ENCODE measurements around the gene SARM1. TPM values are rescaled to one million over a fixed set of nuclear protein-coding genes. Genes with fewer than 3 reads are reported as not detected.

Gene SARM1
- total RNA-seq, 1 donor, result 16.4 TPM

- no peak overlapping the region for H3K4me3 ChIP-seq (ENCODE audit: low read depth, low read length)
- no peak for DNase-seq (ENCODE audit: low read depth)
- no peak for TF ChIP-seq CTCF (IDR thresholded peaks at IDR 0.05; ENCODE audit: insufficient read depth, low read depth, low read length)
Measured at GRCh38 chr17:28345419-28346198, 25.9 kb upstream of the SARM1 start.

- TF ChIP-seq CTCF (IDR thresholded peaks at IDR 0.05; ENCODE audit: insufficient read depth, low read depth, low read length), result no peak
- peak; percentile 42 for DNase-seq (ENCODE audit: low read depth)
- no peak overlapping the region for H3K4me3 ChIP-seq (ENCODE audit: low read depth, low read length)
Measured at GRCh38 chr17:28346199-28346580, 25.3 kb upstream of the SARM1 start.

- H3K4me3 ChIP-seq (ENCODE audit: low read depth, low read length), result no peak overlapping the region
- peak; percentile 89 for DNase-seq (ENCODE audit: low read depth)
- peak; percentile 63 for TF ChIP-seq CTCF (IDR thresholded peaks at IDR 0.05; ENCODE audit: insufficient read depth, low read depth, low read length)
Measured at GRCh38 chr17:28346746-28347246, 24.7 kb upstream of the SARM1 start.

GRCh38 chr17:28347261-28347891 lies 24.1 kb upstream of the SARM1 start:
- H3K4me3 ChIP-seq (ENCODE audit: low read depth, low read length), result no peak overlapping the region
- no peak for DNase-seq (ENCODE audit: low read depth)
- TF ChIP-seq CTCF (IDR thresholded peaks at IDR 0.05; ENCODE audit: insufficient read depth, low read depth, low read length), result no peak

GRCh38 chr17:28348979-28349378 lies 22.5 kb upstream of the SARM1 start:
- no peak for DNase-seq (ENCODE audit: low read depth)
- no peak overlapping the region for H3K4me3 ChIP-seq (ENCODE audit: low read depth, low read length)
- no peak for TF ChIP-seq CTCF (IDR thresholded peaks at IDR 0.05; ENCODE audit: insufficient read depth, low read depth, low read length)

GRCh38 chr17:28350271-28350670 lies 21.2 kb upstream of the SARM1 start:
- TF ChIP-seq CTCF (IDR thresholded peaks at IDR 0.05; ENCODE audit: insufficient read depth, low read depth, low read length), result no peak
- no peak for DNase-seq (ENCODE audit: low read depth)

More at GRCh38 chr17:28350271-28350670, 21.2 kb upstream of the SARM1 start:
- no peak overlapping the region for H3K4me3 ChIP-seq (ENCODE audit: low read depth, low read length)

All from fibroblast of villous mesenchyme (primary cell).